ELF-1 (cell line): ENCODE data around the gene CKAP2L.

ENCODE experiments used
- DNase-seq: peaks from one replicate; pipeline ENCODE4 v3.0.0-alpha.2; 2016; ENCODE audit warnings: low read depth, low spot score

The CKAP2L gene

GRCh38 chr2:112765251-112765650, 842 bp upstream of the CKAP2L start:
- no peak for DNase-seq

GRCh38 chr2:112762276-112762675, 2.1 kb downstream of the CKAP2L start:
- no peak for DNase-seq

GRCh38 chr2:112760149-112760548, 4.3 kb downstream of the CKAP2L start:
- no peak for DNase-seq

- no peak for DNase-seq
Measured at GRCh38 chr2:112758711-112759110, 5.7 kb downstream of the CKAP2L start.

- no peak for DNase-seq
Measured at GRCh38 chr2:112757265-112757664, 7.1 kb downstream of the CKAP2L start.

GRCh38 chr2:112756207-112756606, 8.2 kb downstream of the CKAP2L start:
- no peak for DNase-seq

- no peak for DNase-seq
Measured at GRCh38 chr2:112755444-112755843, 9.0 kb downstream of the CKAP2L start.

GRCh38 chr2:112754564-112754963, 9.8 kb downstream of the CKAP2L start:
- no peak for DNase-seq

GRCh38 chr2:112752667-112753066, 11.7 kb downstream of the CKAP2L start:
- no peak for DNase-seq

GRCh38 chr2:112751451-112752197, 12.8 kb downstream of the CKAP2L start:
- DNase-seq = no peak

- no peak for DNase-seq
Measured at GRCh38 chr2:112750560-112750843, 13.9 kb downstream of the CKAP2L start.

- DNase-seq = peak; percentile 88
Measured at GRCh38 chr2:112749755-112750559, 14.5 kb downstream of the CKAP2L start.

- DNase-seq = no peak
Measured at GRCh38 chr2:112740527-112740926, 23.9 kb downstream of the CKAP2L start.

- DNase-seq = no peak
Measured at GRCh38 chr2:112737542-112738232, 26.7 kb downstream of the CKAP2L start.

GRCh38 chr2:112733871-112734270, 30.5 kb downstream of the CKAP2L start:
- no peak for DNase-seq

GRCh38 chr2:112733456-112733855, 31.0 kb downstream of the CKAP2L start:
- no peak for DNase-seq

GRCh38 chr2:112731479-112731878, 32.9 kb downstream of the CKAP2L start:
- no peak for DNase-seq

- DNase-seq = peak; percentile 55
Measured at GRCh38 chr2:112730791-112731190, 33.6 kb downstream of the CKAP2L start.

- no peak for DNase-seq
Measured at GRCh38 chr2:112730216-112730615, 34.2 kb downstream of the CKAP2L start.

- no peak for DNase-seq
Measured at GRCh38 chr2:112728378-112729175, 35.8 kb downstream of the CKAP2L start.

GRCh38 chr2:112728029-112728362, 36.4 kb downstream of the CKAP2L start:
- DNase-seq = no peak
